AG10803 (cell line): Measurements from ENCODE around the gene NBEAL2.
"Not testable (repeated sequence)": the region's sequence is repeated elsewhere in the genome, so short reads cannot be mapped to it uniquely, and the experiment has no call there.

ENCODE experiments used
- DNase-seq: peaks from one replicate; pipeline ENCODE4 v3.0.0; 2010; ENCODE audit warnings: low read depth
- H3K4me3 ChIP-seq: 2 replicates; pipeline ENCODE4 v1.5.1; 2011; ENCODE audit warnings: mild to moderate bottlenecking, low read length, control low read depth
- CTCF ChIP-seq: conservative IDR thresholded peaks from 2 replicates; pipeline ENCODE4 v1.5.1; 2011; ENCODE audit warnings: mild to moderate bottlenecking, low read length, control low read depth, inconsistent platforms

The NBEAL2 gene

GRCh38 chr3:47022641-47023071 is 43.2 kb downstream of the NBEAL2 start:
- no peak for DNase-seq
- H3K4me3 ChIP-seq: no peak overlapping the region

GRCh38 chr3:47024932-47025331 is 45.5 kb downstream of the NBEAL2 start:
- no peak overlapping the region for H3K4me3 ChIP-seq
- DNase-seq: peak; percentile 27
- TF ChIP-seq CTCF: no peak; the same call in 1 of the 2 replicates

More at GRCh38 chr3:47022641-47023071, 43.2 kb downstream of the NBEAL2 start:
- no peak for TF ChIP-seq CTCF

GRCh38 chr3:47026432-47026831 is 47.0 kb downstream of the NBEAL2 start:
- DNase-seq, H3K4me3 ChIP-seq: not testable (repeated sequence)

GRCh38 chr3:47028146-47028545 is 48.7 kb downstream of the NBEAL2 start:
- DNase-seq: no peak
- no peak overlapping the region for H3K4me3 ChIP-seq
- TF ChIP-seq CTCF: no peak

GRCh38 chr3:47028667-47029066 is 49.2 kb downstream of the NBEAL2 start:
- no peak overlapping the region for H3K4me3 ChIP-seq
- TF ChIP-seq CTCF: no peak
- no peak for DNase-seq

- not testable (repeated sequence) for DNase-seq, H3K4me3 ChIP-seq
Observed at GRCh38 chr3:47031041-47031440, 51.6 kb downstream of the NBEAL2 start.

- no peak for TF ChIP-seq CTCF
- no peak overlapping the region for H3K4me3 ChIP-seq
- DNase-seq: no peak
Observed at GRCh38 chr3:47034868-47035489, 55.5 kb downstream of the NBEAL2 start.

GRCh38 chr3:47035645-47036044 is 56.2 kb downstream of the NBEAL2 start:
- TF ChIP-seq CTCF: no peak
- peak; percentile 42 for DNase-seq
- H3K4me3 ChIP-seq: no peak overlapping the region
